Kidney epithelial cell (primary cell): ENCODE results near the gene CCDC93. TPM values are rescaled to one million over a fixed set of nuclear protein-coding genes. Genes with fewer than 3 reads are reported as not detected.
A peak's percentile ranks its signal among the peaks of the same experiment; 100 is the strongest.

Source experiments
- DNase-seq: peaks from one replicate; pipeline ENCODE4 v3.0.0-alpha.2; 2010; ENCODE audit warnings: low read depth
- H3K27me3 ChIP-seq: 2 replicates; pipeline ENCODE4 v1.6.0; 2011; ENCODE audit warnings: low read length; ENCODE audit not compliant: control insufficient read depth, insufficient read depth
- H3K36me3 ChIP-seq: 2 replicates; pipeline ENCODE4 v1.5.1; 2011; ENCODE audit warnings: low read length; ENCODE audit not compliant: control insufficient read depth, insufficient read depth
- H3K4me3 ChIP-seq: 2 replicates; pipeline ENCODE4 v1.5.1; 2011; ENCODE audit warnings: low read depth, mild to moderate bottlenecking, control low read depth, low read length
- total RNA-seq: library from RNA; depleted of rRNA; stranded (reverse); fragments of >200 nt; gene quantifications from 2 replicates; pipeline ENCODE4 v1.2.3, GENCODE V29; 2015
- TF ChIP-seq, protein P1 (sequence below): IDR thresholded peaks from 2 replicates; pipeline ENCODE4 v1.5.1; 2011; ENCODE audit warnings: mild to moderate bottlenecking, moderate library complexity, low read length, control low read depth, inconsistent platforms; ENCODE audit not compliant: insufficient read depth, poor library complexity, severe bottlenecking

The CCDC93 gene
- total RNA-seq, 1 donor from 2014 or later: 33.6 TPM

DNA sequence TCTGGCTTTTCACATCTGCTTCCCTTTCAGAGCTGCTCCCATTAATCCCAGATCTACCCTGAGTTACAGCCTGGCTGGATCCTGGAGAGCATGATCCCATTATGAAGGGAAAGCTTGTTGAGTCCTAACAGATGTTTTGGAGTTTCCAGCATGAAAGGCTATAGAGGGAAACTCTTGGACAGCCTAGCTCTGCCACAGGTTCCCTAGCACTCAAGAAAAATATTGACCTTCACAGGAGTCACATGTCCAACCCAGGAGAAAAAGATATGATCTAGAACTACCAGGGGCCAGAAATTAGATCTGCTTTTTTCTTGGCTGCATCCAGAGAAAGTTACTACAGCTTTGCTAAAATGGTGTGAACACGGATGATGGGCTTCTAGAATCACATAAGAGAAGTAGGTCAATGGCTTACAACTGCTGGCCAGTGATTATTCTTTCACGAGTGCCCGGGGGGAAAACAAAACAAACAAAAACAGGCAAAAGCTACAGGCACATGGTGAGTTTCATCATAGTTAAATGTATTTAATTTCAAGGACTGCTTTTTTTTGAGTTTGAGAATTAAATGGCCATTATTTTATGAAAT, 15.9 kb downstream of the CCDC93 start:
- H3K4me3 ChIP-seq: no peak overlapping the region
- no peaks in the 10 kb centered on the region for H3K27me3 ChIP-seq
- H3K36me3 ChIP-seq: peaks cover 1% of the 10 kb centered on the region
- TF ChIP-seq, protein P1, sequence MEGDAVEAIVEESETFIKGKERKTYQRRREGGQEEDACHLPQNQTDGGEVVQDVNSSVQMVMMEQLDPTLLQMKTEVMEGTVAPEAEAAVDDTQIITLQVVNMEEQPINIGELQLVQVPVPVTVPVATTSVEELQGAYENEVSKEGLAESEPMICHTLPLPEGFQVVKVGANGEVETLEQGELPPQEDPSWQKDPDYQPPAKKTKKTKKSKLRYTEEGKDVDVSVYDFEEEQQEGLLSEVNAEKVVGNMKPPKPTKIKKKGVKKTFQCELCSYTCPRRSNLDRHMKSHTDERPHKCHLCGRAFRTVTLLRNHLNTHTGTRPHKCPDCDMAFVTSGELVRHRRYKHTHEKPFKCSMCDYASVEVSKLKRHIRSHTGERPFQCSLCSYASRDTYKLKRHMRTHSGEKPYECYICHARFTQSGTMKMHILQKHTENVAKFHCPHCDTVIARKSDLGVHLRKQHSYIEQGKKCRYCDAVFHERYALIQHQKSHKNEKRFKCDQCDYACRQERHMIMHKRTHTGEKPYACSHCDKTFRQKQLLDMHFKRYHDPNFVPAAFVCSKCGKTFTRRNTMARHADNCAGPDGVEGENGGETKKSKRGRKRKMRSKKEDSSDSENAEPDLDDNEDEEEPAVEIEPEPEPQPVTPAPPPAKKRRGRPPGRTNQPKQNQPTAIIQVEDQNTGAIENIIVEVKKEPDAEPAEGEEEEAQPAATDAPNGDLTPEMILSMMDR: no peak
- DNase-seq: no peak

DNA sequence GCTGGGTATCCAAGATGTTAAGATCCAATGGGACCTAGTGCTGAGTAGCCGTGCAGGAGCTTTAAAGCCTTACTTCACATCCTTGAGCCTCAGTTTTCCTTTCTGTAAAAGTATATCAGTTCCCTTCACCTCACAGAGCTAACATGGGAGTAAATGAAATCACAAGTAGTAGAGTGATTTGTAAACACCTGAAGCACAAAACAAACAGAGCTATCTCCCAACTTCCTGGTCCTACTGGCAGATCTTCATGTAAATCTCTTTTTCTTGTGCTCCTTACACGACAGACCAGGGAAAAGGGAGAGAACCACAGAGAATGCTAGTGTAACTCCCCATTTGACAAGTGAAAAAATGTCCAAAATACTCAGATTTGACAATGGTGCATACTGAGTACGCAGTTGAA, 17.3 kb downstream of the CCDC93 start:
- Histone ChIP-seq H3K36me3 (peaks cover 1% of the 10 kb centered on the region), H3K27me3 (no peaks in the 10 kb centered on the region), H3K4me3 (no peak overlapping the region)
- no peak for DNase-seq
- TF ChIP-seq, protein P1: no peak

DNA sequence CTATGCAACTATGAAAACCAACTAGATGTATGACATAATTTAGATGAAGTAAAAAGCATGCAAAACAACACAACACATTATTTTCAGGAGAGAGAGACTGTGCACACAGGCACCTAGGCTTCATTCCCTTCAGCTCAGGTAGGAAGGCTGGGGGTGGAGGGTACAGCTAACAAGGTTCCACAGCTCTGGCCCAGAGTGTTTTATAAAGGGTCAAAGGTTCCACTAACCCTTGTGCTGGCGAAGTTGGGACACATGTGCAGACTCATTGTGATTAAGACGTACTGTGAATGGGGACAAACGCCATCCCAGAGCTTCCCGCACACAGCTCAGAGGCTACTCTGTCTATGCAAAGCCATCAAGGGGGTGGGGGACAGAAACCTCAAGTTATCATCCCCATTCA, 19.1 kb downstream of the CCDC93 start:
- no peak overlapping the region for H3K4me3 ChIP-seq
- TF ChIP-seq, protein P1: no peak
- no peak for DNase-seq
- peaks cover 1% of the 10 kb centered on the region for H3K36me3 ChIP-seq
- no peaks in the 10 kb centered on the region for H3K27me3 ChIP-seq

DNA sequence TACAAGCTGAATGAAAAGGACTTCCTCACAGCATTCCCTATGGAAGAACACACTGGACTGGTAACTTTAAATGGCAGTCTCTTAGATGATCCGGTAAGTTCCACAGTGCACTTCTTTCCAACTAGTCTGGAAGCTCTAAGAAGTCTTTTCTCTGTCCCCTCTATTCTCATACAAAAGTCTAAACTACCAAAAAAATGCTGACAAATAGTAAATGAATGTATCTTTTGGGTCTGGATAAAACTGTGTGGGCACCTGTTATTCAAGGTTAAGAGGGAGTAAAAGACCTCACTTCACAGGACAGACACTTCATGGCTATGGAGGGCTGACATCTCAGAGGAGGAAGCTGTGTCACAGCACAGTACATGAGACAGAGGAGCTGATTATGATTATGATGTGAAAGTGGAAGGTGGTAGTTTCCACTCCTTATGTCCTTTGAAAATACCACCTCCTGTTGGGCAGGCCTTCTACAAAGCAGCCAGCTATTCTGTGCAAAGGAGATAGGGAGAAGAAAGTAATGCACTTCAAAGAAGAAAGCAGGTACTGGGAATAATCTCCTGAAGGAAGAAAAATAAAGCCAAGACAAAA, 23.9 kb downstream of the CCDC93 start:
- Histone ChIP-seq H3K27me3 (no peaks in the 10 kb centered on the region), H3K4me3 (no peak overlapping the region), H3K36me3 (no peaks in the 10 kb centered on the region)
- no peak for DNase-seq
- TF ChIP-seq, protein P1: no peak

DNA sequence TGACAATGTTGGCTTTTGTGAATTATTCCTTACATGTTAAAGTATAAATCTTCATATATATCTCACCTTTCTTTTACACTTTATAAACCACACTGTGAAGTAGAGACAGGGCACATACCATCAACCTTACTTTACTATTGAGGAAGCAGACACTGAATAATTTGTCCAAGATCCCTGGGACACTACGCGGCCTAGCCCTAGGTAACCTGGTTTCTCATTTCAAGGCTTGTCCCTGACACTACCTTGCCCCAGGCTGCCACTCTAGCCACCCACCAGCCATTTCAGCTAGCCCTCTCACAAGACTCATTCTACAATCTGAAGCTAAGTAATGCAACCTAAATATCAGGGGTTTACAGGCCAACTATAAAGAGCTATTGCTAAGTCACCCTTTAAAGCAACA, 26.7 kb downstream of the CCDC93 start:
- no peaks in the 10 kb centered on the region for H3K36me3 ChIP-seq
- H3K27me3 ChIP-seq: no peaks in the 10 kb centered on the region
- no peak for DNase-seq
- no peak overlapping the region for H3K4me3 ChIP-seq
- TF ChIP-seq, protein P1: no peak

DNA sequence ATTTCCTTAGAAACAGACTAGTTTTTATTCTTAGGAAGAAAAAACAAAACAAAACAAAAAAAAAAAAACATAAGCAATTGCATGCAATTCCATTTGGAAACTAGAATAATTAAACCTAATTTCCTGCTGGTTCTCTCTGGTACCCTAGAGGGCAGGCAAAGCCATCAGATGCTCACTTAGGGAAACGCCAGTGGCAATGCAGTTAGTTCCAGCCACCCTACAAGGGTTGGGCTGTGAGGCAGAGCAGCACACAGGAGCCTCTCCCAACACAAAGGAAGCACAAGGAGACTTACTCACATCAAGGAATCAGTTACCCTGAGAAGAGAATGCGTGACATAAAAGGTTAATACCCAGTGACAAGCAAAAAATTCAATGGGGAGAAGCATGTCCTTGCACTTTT, 28.8 kb downstream of the CCDC93 start:
- no peaks in the 10 kb centered on the region for H3K36me3 ChIP-seq
- no peaks in the 10 kb centered on the region for H3K27me3 ChIP-seq
- H3K4me3 ChIP-seq: no peak overlapping the region
- TF ChIP-seq, protein P1: peak; percentile 3
- DNase-seq: no peak
